ENCODE measurements around the gene TMEM135.
A peak's percentile ranks its signal among the peaks of the same experiment; 100 is the strongest.
"Not testable (repeated sequence)": the region's sequence is repeated elsewhere in the genome, so short reads cannot be mapped to it uniquely, and the experiment has no call there.

TMEM135 gene

DNA sequence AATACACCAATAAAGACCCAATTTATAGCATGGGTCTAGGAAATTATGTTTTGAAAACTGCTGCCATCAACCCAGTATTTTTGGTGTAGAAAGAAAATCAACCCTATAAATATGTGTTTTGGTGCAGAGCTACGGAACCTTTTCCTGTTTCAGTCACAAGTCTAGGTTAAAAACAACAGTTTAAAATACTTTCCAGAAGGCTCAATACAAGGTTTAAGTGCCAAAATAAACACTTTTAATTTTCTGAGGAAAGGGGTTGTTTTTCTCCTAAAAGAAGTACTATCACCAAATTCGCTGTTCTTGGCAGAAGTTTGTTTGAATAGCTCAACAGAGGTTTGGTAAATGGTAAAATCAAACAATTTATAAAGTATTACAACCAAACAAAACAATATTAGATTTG, 201.3 kb downstream of the TMEM135 start:
- no peak for DNase-seq
- intact Hi-C loops (cut with DNase I), result no loop called here

DNA sequence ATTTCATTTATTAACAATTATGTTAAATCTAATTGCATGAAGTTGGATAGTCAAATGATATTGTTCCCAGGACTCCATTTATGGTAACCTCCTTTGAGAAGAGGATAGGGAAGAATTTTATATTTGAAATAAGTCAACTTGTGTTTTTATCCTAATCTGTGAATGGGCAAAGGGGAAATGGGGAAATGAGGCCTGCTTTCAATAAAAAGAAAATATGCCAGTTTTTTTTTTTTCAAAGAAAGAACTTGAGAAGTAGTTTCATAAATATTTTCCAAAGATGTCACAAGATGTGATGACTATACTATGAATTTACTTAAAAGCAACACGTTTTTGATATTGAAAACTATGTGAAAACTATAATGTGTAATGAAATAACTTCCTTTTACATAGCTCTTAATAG, 201.8 kb downstream of the TMEM135 start:
- intact Hi-C loops (cut with DNase I), result no loop called here
- no peak for DNase-seq

DNA sequence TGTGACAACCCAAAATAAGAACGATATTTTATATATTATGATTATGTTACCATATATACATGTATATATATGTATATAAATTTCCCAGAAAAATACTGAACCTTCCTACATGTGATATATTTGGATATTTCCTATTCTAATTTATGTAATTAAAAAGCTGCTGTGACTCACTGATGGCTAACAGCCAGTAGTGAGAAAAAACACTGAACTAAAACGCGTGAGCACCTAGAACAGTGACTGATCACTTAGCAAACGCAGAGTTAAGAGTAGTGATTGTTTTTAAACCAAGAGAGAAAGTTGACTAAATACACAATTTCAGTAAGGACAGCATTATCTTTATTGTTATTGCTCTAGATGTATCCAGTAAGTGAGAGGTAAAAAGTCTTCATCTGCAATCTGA, 213.8 kb downstream of the TMEM135 start:
- intact Hi-C loops (cut with DNase I), result no loop called here
- no peak for DNase-seq

DNA sequence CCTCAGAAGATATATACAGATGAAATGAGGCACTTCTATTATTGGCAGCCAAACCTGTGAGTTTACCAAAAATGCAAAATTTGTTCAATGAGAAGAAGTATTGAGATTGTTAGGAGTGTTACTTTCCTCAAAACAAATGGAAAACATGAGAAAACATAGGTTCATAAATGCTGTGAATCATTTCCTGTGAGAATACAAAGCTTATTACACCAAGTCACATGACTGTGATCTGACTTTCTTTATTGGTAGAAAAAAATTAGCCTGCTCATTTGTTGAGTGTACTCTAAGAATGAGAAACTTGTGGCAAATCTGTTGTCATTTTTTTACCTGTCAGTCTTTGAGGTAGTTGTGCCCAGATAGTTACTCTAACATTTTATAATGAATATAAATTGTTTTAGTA, 215.1 kb downstream of the TMEM135 start:
- DNase-seq, result no peak
- intact Hi-C loops (cut with DNase I), result no loop called here

DNA sequence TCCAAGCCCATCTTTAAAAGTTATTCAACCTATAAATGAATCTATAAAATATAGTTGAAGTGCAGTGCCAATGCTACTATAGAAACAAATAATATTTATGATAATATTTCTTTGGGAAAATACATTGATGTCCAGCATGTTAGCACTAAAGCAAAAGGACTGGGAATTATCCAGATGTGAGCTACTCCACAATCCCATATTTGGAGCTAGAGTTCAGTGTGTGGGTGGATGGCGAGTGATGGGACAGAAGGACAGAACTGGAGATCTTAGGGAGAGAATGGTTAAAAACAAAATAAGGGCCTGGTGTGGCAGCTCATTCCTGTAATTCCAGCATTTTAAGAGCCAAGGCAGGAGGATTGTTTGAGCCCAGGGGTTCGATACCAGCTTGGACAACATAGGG, 216.8 kb downstream of the TMEM135 start:
- DNase-seq, result no peak
- intact Hi-C loops (cut with DNase I), result no loop called here

DNA sequence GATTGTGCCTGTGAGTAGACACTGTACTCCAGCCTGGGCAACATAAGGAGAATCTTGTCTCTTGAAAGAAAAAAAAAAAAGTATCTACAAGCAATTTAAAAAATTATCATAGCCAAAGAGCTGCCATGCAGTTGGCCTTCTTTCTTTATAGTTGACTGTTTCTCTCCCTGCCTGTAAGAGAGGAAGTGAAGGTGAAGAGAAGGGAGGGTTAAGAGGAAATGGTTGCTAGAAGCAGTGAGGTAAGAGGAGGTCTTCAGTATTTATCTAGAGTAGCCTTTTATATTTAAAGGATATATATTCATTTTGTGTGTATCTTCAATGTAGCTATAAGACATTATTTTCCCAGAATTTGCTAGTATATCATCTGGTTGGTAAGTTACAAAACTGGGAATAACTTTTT, 217.9 kb downstream of the TMEM135 start:
- intact Hi-C loops (cut with DNase I), result no loop called here
- DNase-seq, result no peak

DNA sequence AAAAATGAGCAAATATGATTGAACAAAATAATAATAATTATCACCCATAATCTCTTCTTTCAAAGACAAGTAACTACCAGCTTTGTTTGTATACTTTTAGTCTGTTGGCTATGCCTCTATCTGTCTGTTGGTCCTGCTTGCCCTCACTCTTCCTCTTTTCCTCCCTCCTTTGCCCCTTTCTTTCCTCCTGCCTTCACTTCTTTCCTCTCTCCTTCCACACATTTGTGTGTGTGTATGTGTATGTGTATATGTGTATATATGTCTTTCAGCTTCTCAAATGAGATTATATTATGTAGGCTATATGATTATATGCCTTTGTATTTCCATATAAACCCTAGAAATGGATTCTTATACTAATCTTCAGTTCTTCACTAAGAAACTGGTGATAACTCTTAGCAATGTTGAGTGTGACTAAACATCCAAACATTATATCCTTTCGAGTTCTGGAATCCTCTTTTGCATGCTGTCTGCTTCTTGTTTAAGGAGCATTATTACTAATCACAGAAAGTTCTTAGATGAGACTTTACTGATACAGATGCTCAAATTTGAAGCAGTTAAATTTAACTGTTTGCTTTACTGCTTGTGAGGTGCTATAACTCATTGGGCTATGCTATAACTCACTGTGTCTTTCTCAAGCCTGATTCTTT, 219.1 kb downstream of the TMEM135 start:
- DNase-seq, result no peak
- intact Hi-C loops (cut with DNase I), result no loop called here

DNA sequence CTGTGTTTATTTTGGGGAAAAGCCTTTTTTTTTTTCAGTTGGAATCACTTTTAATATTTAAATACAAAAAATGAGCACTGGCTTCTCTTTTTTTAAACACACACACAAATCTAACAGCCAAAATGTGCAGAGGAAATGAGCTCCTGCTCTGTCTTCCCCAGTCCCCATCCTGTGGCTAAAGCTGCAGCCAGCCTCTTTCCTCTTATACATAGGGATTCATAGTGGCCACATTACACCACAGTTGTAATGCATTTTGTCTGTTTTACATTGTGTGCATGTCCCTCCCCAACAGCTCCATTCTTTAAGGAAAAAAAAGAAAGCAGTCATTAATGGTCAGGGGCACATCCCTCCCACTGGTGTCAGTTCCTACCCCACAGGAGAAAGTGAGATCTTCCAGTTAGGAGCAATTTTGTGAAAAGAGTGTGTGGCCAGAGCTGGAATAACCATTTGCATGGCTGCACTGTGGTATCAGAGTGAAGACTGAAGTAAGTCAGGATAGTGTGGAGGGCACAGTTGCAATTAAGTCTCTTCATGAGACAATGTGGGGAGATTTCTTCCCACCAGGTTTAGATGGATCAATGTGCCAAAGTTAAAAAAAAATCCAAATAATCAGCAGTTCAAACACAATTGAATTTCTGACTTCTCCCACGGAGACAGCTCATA, 220.6 kb downstream of the TMEM135 start:
- intact Hi-C loops (cut with DNase I), result no loop called here
- DNase-seq, result no peak

DNA sequence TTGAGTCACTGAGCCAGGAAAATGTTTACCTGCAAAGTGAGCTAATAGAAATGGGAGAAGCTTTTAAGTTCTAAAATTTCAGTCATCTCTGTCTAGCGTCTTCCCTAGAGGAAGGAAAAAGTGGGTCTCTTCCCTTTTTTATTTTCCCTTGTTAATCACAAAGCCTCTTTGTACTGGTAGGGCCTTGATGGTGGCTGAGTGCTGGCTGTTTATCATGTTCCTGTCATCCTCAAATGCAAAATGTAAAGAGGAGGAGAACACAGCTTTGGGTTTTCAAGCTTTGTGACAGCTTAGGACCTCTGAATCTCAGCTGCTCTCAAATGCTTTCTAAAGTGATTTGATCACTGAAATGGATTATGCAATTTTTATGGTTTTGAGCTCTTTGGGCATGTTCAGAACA, 222.0 kb downstream of the TMEM135 start:
- DNase-seq, result no peak
- intact Hi-C loops (cut with DNase I), result no loop called here

DNA sequence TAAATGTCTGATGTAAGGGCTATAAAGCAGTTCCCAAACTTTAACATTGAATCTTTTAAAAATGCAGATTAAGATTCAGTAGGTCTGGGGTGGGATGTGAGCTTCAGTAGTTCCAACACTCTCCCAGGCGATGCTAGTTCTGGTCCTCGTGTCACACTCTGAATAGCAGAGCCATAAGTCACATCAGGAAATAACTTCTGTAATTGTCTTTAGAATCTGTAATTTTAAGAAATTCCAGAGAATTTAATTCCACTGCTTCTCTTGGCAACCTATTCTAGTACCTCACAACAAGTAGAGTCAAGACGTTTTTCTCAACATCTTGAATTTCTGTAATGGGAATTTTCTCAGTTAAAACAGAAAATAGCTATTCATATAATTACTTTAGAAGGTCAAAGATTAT, 223.1 kb downstream of the TMEM135 start:
- intact Hi-C loops (cut with DNase I), result no loop called here
- DNase-seq, result no peak

DNA sequence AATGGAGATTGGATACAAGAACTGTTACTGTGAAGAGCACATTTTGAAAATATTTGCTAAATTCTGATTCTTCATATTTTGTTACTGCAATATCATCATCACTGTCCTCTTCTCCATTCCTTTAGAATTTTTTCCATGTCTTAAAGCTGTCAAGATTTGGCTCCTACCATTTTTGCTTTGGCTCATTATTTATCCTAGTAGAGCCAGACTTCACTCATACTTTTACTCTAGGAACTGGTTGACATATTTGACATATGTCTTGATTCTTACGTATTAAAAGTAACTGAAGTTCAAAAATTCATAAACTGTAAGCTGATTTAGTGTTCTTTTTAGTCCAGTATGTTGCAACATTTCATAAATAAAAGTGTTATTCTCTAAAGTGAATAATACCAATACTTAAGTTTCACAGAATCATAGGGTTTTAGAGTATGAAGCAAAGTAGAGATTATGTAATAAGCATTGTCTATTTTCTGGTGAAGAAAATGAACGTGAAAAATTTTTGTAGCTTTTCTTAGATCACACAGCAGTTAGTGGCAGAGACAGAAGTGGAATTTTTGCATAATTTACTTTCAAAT, 225.6 kb downstream of the TMEM135 start:
- intact Hi-C loops (cut with DNase I), result no loop called here
- DNase-seq, result no peak

DNA sequence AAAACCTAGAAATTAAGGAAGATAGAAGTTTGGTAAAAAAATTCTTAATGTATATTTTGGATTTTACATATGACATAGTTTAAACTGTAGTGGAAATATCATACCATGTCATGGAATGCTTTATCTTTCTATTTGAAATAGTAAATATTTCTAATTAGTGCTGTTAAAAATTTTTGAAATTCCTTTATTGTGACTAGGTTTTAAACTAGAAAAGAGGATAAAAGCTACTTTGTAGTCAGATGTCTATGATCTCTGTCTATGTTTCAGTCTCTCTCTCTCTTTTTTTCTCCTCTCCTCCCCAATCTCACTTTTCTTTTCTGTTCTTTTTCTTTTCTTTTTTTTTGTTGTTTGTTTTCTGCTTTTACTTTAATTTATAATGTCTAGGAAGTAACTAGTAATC, 226.2 kb downstream of the TMEM135 start:
- intact Hi-C loops (cut with DNase I), result no loop called here
- DNase-seq, result no peak

DNA sequence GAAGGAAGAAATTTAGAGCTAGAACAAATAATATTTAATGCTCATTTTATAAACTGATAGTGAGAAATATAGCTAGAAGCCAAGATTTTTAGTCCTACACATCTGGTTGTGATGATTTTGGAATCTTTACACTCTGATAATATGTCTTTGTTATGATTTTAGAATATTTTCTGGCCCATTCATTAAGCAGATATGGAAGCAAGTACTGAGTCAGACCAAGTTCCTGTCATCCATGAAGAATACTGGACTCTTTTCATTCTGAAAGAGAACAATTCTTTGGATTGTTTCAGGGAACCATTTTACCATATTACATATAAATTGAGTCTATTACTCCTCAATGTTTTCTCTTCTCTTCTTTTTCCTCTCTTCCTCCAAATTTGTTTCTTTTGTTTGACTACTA, 227.4 kb downstream of the TMEM135 start:
- intact Hi-C loops (cut with DNase I), result no loop called here
- no peak for DNase-seq

DNA sequence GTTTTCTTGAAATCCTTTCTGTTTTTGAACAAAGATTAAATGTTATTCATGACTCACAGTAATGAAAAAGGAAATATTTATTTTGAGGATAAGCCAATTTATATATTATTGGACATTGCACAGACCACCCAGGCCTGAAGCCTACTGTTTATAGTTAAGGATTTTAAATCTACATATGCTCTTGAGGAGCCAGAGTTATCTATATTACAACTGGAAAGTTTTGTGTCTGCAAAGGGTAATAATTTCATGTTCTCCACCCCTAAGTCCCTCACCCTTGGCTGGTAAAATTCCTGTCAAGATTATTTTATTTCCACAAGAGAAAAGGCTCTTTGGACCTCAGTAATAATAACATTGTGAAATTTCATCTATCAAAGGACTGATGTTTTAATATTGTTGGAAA, 228.2 kb downstream of the TMEM135 start:
- DNase-seq, result no peak
- intact Hi-C loops (cut with DNase I), result no loop called here

DNA sequence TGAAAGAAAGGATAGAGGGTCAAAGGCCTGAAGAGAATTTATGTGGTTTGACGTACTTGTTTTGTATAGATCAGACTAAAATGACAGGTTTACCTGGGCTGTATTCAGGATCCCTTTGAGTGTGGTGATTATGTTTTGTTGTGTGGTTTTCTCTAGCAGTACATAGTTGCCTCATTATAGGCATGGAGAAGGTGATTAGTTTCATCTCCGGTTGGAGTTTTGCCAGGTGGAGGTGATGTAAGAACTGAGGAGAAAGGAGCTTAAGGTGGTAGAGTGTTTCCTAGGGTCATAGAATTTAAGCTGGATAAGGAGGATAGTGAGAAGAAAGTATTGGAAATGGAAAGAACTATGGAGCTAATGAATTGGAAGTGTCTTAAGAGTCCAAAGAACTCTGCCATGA, 229.0 kb downstream of the TMEM135 start:
- DNase-seq, result no peak
- intact Hi-C loops (cut with DNase I), result no loop called here

DNA sequence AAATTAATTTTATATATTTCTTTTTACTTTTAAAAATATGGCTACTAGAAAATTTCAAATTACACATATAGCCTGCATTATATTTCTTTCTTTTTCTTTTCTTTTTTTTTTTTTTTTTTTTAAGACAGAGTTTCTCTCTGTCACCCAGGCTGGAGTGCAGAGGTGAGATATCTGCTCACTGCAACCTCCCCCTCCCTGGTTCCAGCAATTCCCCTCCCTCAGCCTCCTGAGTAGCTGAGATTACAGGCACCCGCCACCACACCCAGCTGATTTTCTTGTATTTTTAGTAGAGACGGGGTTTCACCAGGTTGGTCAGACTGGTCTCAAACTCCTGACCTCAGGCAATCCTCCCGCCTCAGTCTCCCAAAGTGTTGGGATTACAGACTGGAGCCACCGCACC, 234.2 kb downstream of the TMEM135 start:
- DNase-seq; intact Hi-C loops (cut with DNase I): not testable (repeated sequence)

DNA sequence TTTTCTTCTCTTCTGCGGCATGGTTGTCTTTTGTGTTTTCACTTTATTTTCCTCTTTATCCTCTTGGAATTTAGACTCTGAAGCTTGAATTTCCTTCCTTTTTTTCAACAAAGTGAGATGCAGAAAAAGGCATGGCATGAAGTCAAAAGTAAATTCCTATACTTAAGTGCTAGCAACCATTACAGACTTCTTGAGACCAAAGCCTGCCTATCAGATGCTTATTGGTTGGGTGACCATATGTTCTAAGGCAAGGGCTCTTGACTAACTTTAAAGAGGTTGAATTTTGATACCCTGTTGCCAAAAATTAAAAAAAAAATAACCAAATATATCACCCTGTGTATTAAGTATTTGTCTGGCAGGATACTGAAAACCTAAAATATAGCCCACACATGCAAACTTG, 237.4 kb downstream of the TMEM135 start:
- DNase-seq, result no peak
- intact Hi-C loops (cut with DNase I), result no loop called here

DNA sequence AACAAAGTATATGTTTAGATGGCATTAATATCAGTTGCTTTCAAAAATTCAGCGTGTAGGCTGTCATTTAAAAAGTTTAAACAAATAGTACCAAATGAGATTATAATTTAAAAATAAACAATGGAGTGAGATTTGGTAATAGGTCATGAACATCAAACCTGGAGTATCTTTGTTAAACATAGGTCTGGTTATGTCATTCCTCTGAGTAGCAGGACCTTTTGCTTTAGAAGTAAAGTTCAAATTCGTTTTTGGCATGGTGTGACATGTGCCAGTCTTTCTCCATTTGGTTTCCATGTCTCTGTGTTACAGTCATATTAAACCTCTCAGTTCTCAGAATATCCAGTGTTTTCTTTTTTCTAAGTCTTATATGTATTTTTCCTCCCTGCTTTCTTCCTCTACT, 242.4 kb downstream of the TMEM135 start:
- intact Hi-C loops (cut with DNase I), result no loop called here
- no peak for DNase-seq

DNA sequence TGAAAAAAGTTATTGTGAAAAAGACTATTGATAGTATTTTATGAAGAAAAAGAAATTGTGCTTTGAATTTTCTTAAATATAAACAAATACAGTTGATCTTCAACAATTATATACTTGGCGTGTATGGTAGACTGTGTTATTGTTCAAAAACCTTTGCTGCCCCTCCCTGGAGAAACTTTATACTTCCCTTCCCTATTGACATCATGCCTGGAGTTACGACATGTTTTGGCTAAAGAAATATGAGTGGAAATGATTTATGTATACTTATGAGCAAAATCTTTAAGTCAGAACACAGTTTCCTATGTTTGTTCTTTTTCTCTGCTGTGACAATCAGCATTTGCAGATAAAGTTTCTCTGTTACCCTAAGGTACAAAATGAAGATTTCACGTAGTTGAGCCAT, 243.8 kb downstream of the TMEM135 start:
- intact Hi-C loops (cut with DNase I), result no loop called here

DNA sequence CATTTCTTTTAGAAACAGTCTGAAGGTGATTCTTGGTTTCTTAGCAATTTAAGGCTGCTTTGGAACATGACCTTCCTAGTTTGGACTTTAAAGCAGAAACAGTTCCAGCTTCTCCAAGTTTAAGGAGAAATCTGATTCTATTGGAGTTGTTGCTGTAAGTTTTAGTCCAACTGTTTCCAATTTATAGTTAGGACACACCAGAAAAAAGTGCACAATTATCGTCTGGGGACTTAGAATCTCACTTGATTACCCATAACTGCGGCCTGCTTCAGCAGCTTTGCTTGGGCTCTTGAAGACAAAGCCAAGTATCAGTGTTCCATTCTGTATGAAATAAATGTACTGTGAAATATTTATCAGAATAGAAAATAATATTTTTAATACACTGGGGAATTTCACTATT, 246.6 kb downstream of the TMEM135 start:
- no peak for DNase-seq
- intact Hi-C loops (cut with DNase I), result no loop called here

More for the DNA sequence above, 243.8 kb downstream of the TMEM135 start:
- no peak for DNase-seq

DNA sequence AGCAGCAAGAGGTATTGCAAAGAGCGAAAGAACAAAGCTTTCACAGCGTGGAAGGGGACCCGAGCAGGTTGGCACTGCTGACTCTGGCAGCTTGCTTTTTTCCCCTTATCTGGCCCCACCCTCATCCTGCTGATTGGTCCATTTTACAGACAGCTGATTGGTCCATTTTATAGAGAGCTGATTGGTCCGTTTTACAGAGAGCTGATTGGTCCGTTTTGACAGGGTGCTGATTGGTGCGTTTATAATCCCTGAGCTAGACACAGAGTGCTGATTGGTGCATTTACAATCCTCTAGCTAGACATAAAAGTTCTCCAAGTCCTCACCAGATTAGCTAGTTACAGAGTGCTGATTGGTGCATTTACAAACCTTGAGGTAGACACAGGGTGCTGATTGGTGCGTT, 247.9 kb downstream of the TMEM135 start:
- intact Hi-C loops (cut with DNase I); DNase-seq: not testable (repeated sequence)

DNA sequence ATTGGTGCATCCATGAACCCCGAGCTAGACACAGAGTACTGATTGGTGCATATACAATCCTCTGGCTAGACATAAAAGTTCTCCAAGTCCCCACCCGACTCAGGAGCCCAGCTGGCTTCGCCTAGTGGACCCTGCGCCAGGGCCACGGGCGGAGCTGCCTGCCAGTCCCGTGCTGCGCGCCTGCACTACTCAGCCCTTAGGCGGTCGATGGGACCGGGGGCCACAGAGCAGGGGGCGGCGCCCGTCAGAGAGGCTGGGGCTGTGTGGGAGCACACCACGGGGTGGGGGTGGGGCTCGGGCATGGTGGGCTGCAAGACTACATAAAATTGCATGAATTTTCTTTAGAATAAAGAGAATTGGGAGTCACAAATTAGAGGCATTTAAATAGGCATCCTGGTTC, 248.6 kb downstream of the TMEM135 start:
- intact Hi-C loops (cut with DNase I), result no loop called here
- DNase-seq, result peak in 2 of 10 donors; percentile 56 to 75
